Peyer's patch (tissue), 4 donors: ENCODE measurements around the gene SLC4A1.

Source experiments
- CTCF ChIP-seq, 6 experiments: fragments of 450-650 bp in 4 of 6; fragments of 200-600 bp in 2 of 6; sonication (generic) in 1 of 6; IDR thresholded peaks; one replicate each; pipeline ENCODE4 v1.5.1; 2017 to 2019; ENCODE audit warnings: antibody characterized with exemption in 6 of 6, mild to moderate bottlenecking in 3 of 6, moderate library complexity in 1 of 6
- POLR2A ChIP-seq, 2 donors: fragments of 450-650 bp; IDR thresholded peaks; one replicate each; pipeline ENCODE4 v1.5.1; 2017; ENCODE audit warnings: antibody characterized with exemption in 2 of 2, mild to moderate bottlenecking in 2 of 2, moderate library complexity in 2 of 2

- TF ChIP-seq CTCF (IDR thresholded peaks at IDR 0.05) (no peak), POLR2A (IDR thresholded peaks at IDR 0.05) (no peak)
Observed at GRCh38 chr17:44308320-44308818, 40.4 kb upstream of the SLC4A1 start, which contains the start of gene RUNDC3A.
